ENCODE results near the gene NUP62CL.

Gene NUP62CL, protein sequence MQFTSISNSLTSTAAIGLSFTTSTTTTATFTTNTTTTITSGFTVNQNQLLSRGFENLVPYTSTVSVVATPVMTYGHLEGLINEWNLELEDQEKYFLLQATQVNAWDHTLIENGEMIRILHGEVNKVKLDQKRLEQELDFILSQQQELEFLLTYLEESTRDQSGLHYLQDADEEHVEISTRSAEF

DNA sequence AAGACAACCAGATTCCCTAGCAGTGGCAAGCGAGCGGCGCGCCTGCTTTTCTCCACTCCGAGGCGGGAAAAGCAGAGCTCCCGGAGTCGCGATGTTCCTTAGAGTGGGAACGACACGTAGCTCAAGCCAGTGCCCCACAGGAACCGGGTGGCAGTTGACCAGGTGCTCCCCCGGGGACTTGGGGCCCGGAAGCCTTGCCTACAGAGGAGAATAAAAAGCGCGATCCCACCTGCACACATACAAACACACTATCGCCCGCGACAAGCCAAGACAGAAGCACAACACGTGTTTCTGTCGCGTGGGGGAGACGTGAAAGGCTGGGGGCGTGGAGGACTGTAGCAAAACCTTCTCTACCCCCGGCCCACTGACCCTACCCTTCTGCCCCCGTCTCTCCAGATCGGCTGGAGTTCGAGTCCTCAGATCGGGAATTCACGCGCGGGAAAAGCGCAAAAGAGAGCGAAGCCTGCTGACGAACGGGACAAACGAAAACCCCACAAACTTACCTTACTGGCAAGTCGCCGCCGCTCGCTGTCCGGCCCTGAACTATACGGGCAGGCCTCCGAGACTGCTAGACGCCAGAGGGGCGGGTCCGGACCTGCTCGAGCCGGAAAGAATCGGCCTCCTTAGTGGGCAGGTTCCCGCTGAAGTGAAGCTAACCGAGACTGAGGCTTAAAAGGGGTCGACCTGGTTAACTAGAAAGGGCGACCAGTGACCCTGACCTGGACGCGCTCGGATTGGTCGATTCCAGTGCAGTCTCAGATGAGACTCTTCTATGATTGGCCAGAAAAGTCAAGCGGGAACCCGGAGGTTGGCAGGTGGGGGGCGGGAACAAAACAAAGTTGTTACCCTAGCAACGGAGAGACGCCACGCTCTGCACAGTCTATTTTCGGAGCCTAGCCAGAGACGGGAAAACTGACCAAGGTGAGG is at the start of gene NUP62CL, which contains the start of gene DNAAF6:
NUP62CL (minus strand) TSS at position 664 of the 927 bp plus-strand sequence. CDS start 31,287 bp downstream, outside the sequence.
DNAAF6 (plus strand) TSS at position 842 of the 927 bp plus-strand sequence. CDS start 6,265 bp downstream, outside the sequence.
- no peak for DNase-seq (ENCODE audit: low read depth)
- TF ChIP-seq, protein P1, sequence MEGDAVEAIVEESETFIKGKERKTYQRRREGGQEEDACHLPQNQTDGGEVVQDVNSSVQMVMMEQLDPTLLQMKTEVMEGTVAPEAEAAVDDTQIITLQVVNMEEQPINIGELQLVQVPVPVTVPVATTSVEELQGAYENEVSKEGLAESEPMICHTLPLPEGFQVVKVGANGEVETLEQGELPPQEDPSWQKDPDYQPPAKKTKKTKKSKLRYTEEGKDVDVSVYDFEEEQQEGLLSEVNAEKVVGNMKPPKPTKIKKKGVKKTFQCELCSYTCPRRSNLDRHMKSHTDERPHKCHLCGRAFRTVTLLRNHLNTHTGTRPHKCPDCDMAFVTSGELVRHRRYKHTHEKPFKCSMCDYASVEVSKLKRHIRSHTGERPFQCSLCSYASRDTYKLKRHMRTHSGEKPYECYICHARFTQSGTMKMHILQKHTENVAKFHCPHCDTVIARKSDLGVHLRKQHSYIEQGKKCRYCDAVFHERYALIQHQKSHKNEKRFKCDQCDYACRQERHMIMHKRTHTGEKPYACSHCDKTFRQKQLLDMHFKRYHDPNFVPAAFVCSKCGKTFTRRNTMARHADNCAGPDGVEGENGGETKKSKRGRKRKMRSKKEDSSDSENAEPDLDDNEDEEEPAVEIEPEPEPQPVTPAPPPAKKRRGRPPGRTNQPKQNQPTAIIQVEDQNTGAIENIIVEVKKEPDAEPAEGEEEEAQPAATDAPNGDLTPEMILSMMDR (conservative IDR thresholded peaks at IDR 0.05; ENCODE audit: low read length), result no peak
- H3K4me3 ChIP-seq (ENCODE audit: low read length), result peak within 1 kb of the TSS; percentile 29

DNA sequence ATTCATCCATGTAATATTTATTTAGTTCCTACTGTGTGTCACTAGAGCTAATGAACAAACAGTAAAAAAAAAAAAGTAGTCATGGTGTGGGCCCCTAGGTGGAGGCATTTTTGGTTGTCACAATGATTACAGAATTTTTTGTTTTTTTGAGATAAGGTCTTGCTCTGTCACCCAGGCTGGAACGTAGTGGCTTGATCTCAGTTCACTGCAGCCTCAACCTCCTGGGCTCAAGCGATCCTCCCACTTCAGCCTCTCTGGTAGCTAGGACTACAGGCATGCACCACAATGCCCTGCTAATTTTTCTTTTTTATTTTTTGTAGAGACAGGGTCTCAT is 22.2 kb upstream of the NUP62CL start:
- no peak for DNase-seq (ENCODE audit: low read depth)
- TF ChIP-seq, protein P1 (conservative IDR thresholded peaks at IDR 0.05; ENCODE audit: low read length), result no peak
- no peak overlapping the region for H3K4me3 ChIP-seq (ENCODE audit: low read length)

DNA sequence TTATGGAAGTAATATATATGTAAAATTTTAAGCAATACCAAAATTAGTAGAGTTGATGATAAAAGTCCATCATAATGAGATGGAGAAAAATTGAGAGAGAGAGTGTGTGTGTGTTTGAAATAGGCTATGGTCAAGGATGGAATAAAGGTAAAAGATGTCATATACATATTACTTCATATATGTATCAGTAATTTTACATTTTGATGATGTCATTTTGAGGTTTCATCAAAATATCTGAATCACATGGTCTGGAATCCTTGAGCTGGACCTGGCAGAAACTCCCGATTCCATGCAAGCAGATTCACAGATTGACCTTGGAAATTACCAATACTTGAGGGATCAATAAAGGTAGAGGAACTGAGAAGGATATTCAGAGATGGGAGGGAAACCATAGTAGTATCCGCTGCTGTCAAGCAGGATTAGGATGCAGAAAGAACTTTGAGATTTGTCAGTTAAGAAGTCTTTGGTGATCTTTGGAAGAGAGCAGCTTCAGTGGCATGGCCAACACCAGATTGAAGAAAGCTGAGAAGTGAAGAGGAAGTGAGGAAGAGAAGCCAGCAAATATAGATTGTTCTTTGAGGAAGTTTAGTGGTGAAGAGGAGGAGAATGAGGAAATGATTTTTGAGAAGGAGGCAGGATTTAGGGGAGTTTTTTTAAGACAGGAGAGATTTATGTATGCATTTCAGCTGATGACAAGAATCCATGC is 21.7 kb upstream of the NUP62CL start:
- TF ChIP-seq, protein P1 (conservative IDR thresholded peaks at IDR 0.05; ENCODE audit: low read length), result no peak
- H3K4me3 ChIP-seq (ENCODE audit: low read length), result no peak overlapping the region
- DNase-seq (ENCODE audit: low read depth), result no peak

DNA sequence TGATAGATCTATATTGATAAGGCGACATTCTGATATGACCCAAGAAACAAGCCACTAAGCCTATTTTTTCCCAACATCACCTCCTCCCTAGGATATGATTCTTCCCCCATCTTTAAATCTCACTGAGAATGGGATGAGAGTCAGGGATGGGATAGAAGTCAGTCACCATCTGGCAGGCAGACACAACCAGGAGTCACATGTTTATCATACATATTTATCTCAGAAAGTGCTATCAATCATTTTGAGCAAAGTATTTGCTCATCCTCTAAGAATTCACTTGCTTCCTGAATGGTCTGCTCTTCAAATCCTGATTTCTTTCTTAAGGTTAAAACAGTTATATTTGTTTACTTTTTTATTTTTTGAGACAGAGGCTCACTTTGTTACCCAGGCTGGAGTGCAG is 20.5 kb upstream of the NUP62CL start:
- no peak for DNase-seq (ENCODE audit: low read depth)
- no peak overlapping the region for H3K4me3 ChIP-seq (ENCODE audit: low read length)
- TF ChIP-seq, protein P1 (conservative IDR thresholded peaks at IDR 0.05; ENCODE audit: low read length), result no peak

DNA sequence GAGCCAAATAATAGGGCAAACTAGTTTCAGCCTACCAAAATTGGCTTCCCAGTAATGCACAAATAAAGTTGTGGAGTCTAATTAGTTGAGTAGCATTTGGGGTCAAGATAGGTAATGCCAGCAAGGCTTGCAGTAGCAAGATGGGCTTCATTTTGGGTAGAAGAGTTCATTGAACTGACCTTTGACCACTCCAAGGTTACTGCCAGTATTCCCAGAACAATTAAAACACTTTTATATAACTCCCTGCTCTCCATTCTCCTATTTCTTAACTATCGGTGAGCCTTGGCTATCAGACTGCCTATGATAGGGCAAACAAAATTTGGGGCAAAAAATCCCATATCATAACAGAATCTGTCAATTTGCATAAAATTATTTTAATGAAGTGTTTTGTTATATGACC is 7.2 kb upstream of the NUP62CL start:
- no peak for DNase-seq (ENCODE audit: low read depth)
- TF ChIP-seq, protein P1 (conservative IDR thresholded peaks at IDR 0.05; ENCODE audit: low read length), result no peak
- H3K4me3 ChIP-seq (ENCODE audit: low read length), result no peak overlapping the region

DNA sequence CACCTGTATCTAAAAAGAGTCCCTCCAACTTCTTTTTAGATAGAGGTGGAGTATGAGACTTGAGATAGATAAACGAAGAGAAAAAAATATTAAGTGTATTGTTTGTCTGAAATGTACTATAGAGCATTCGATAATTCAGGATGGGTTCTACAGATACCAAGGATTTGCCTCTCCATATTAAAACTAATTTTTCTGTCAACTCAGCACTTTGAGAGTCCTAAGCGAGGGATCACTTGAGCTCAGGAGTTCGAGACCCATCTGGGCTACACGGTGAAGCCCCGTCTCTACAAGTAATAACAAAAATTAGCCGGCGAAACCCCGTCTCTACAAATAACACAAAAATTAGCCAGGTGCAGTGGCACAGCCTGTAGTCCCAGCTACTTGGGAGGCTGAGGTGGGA is 1.7 kb upstream of the NUP62CL start:
- DNase-seq (ENCODE audit: low read depth), result no peak
- TF ChIP-seq, protein P1 (conservative IDR thresholded peaks at IDR 0.05; ENCODE audit: low read length), result no peak
- no peak overlapping the region for H3K4me3 ChIP-seq (ENCODE audit: low read length)
